22Rv1 (cell line): ENCODE data around the gene COL5A1.

Experiments
- CTCF ChIP-seq: fragments of 450-650 bp; IDR thresholded peaks from 2 replicates; pipeline ENCODE4 v1.5.1; 2017; ENCODE audit warnings: mild to moderate bottlenecking
- ZFX ChIP-seq: fragments of 450-650 bp; IDR thresholded peaks from 2 replicates; pipeline ENCODE4 v1.6.1; 2017; ENCODE audit warnings: antibody characterized with exemption, borderline replicate concordance

DNA sequence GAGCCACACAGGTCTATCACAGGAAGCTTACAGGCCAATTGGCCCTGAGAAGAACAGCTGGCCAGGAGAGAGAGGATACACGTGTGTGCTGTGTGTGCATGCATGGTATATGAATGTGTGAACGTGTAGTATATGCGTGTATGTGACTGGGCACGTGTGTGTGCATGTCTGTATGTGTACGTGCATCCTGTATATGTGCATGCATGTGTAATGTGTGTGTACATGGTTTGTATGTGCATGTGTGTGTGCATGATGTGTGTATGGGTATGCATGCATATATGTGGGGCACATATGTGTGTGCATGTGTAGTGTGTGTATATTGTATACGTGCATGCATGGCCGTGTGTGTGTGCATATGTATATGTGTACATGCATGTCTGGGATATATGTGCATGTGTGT lies 182.0 kb downstream of the COL5A1 start:
- TF ChIP-seq CTCF (no peak), ZFX (no peak)
